ENCODE data around the gene GEMIN5.
A peak's percentile ranks its signal among the peaks of the same experiment; 100 is the strongest.
"Not testable (repeated sequence)": the region's sequence is repeated elsewhere in the genome, so short reads cannot be mapped to it uniquely, and the experiment has no call there.

The GEMIN5 gene

DNA sequence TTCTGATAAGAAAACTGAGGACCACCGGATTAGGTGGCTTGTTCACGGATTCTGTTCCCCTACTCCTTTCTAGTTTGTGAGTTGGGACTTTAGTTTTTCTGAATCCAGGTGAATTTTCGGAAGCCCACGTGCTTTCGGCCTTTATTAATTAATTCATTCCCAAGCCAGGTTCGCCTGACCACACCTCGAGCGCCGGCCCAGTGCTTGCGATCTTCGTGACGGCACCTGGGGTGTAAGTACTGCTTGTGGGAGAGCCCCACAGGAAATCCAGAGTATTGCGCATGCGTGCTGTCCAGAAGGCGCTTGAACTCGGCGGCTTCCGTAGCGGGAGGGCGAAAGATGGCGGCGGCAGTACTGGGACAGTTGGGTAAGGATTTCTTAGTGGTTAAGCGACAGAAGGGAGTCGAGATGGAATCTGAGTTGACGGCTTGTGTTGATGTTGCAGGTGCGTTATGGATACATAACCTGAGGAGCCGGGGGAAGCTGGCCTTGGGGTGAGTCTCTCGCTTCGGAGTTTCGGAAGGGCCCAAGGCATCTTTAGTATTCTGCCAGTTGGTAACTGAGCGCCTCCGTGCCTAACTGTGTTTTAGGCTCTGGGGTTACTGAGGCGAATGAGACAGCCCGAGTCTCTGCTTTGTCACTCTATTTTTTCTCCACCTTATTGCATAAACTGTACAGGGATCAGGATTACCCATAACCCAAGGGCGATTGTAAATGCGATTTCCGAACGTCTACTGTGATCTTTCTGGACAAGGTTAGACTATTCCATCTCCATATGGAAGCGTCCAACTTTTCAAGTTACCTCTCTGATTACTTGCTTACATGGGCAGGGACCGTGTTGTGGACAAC, 3.0 kb upstream of the GEMIN5 start, which contains the start of gene MRPL22:
TSS of gene MRPL22 (plus strand) at position 302 of the 849 bp plus-strand sequence. CDS start at position 340, 38 bp downstream.
- H3K9me2 ChIP-seq (replicated peaks; ENCODE audit: control insufficient read depth, low read length), result no peaks in the 10 kb centered on the region
- H3K4me3 ChIP-seq (ENCODE audit: low read length), result peak within 1 kb of the TSS; percentile 91
- H3F3A ChIP-seq (ENCODE audit: control insufficient read depth, insufficient read depth), result peaks cover 14% of the 10 kb centered on the region; the same call in 1 of the 2 replicates
- 0 out of 2 replicates have a peak, but pooled peaks cover under 1% of the 10 kb centered on the region for H4K20me1 ChIP-seq (ENCODE audit: control insufficient read depth, insufficient read depth, low read depth, low read length)
- H3K79me2 ChIP-seq (ENCODE audit: control insufficient read depth, low read length), result peaks cover 72% of the 10 kb centered on the region
- peaks cover 19% of the 10 kb centered on the region for H3K36me3 ChIP-seq (ENCODE audit: control insufficient read depth, low read length)
- H3K4me1 ChIP-seq (ENCODE audit: control insufficient read depth, low read length), result peaks cover 39% of the 10 kb centered on the region
- H3K27ac ChIP-seq (ENCODE audit: low read depth, low read length), result peak within 1 kb of the TSS; percentile 28
- TF ChIP-seq, protein P1, sequence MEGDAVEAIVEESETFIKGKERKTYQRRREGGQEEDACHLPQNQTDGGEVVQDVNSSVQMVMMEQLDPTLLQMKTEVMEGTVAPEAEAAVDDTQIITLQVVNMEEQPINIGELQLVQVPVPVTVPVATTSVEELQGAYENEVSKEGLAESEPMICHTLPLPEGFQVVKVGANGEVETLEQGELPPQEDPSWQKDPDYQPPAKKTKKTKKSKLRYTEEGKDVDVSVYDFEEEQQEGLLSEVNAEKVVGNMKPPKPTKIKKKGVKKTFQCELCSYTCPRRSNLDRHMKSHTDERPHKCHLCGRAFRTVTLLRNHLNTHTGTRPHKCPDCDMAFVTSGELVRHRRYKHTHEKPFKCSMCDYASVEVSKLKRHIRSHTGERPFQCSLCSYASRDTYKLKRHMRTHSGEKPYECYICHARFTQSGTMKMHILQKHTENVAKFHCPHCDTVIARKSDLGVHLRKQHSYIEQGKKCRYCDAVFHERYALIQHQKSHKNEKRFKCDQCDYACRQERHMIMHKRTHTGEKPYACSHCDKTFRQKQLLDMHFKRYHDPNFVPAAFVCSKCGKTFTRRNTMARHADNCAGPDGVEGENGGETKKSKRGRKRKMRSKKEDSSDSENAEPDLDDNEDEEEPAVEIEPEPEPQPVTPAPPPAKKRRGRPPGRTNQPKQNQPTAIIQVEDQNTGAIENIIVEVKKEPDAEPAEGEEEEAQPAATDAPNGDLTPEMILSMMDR (IDR thresholded peaks at IDR 0.05; ENCODE audit: low read depth, low read length, poor library complexity, severe bottlenecking), result no peak
- TF ChIP-seq EZH2phosphoT487 (IDR thresholded peaks at IDR 0.05; ENCODE audit: borderline replicate concordance, low read length), result no peak
- no peaks in the 10 kb centered on the region for H3K9me3 ChIP-seq (ENCODE audit: control insufficient read depth, insufficient read depth, low read length)
- peak within 1 kb of the TSS; percentile 87 for H3K4me2 ChIP-seq (ENCODE audit: low read length)
- H3K27me3 ChIP-seq (ENCODE audit: control insufficient read depth, low read length), result no peaks in the 10 kb centered on the region

DNA sequence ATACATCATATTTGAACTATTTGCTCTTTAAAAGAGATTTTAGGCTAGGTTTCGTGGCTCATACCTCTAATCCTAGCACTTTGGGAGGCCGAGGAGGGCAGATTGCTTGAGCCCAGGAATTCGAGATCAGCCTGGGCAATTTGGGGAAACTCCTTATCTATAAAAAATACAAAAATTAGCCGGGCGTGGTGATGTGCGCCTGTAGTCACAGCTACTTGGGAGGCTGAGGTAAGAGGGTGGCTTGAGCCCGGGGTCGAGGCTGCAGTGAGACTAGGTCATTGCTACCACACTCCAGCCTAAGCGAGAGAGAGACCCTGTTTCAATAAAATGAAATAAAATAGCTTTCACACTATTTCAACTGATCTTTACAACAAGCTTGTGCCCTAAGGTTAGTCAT, 2.4 kb upstream of the GEMIN5 start:
- Histone ChIP-seq H3K4me3 (ENCODE audit: low read length) (peak overlapping the region; percentile 91), H4K20me1 (ENCODE audit: control insufficient read depth, insufficient read depth, low read depth, low read length) (no peaks in the 10 kb centered on the region)
- no peak for TF ChIP-seq EZH2phosphoT487 (IDR thresholded peaks at IDR 0.05; ENCODE audit: borderline replicate concordance, low read length)
- TF ChIP-seq, protein P1 (IDR thresholded peaks at IDR 0.05; ENCODE audit: low read depth, low read length, poor library complexity, severe bottlenecking), result no peak

DNA sequence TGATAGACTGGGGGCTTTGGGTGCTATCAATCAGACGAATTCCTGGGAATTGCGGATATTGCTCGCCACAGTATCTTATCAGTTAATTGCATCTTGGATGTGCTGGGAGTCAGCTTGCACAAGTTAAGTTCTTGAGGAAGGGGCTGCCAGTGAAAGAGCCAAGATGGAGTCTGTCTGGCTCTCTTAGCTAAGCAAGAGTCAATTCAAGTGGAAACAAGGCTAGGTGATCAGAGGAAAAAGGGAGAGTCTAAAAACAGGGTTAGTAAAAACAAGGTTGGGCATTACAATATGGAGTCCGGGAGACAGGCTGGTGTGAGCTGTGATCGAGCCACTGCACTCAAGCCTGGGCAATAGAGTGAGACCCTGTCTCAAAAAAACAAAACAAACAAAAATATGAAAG, 1.4 kb upstream of the GEMIN5 start:
- not testable (repeated sequence) for H3K27ac ChIP-seq (ENCODE audit: low read depth, low read length); H3K9me2 ChIP-seq (replicated peaks; ENCODE audit: control insufficient read depth, low read length); H3K4me2 ChIP-seq (ENCODE audit: low read length); H3K9me3 ChIP-seq (ENCODE audit: control insufficient read depth, insufficient read depth, low read length); H4K20me1 ChIP-seq (ENCODE audit: control insufficient read depth, insufficient read depth, low read depth, low read length); H3K4me3 ChIP-seq (ENCODE audit: low read length); H3F3A ChIP-seq (ENCODE audit: control insufficient read depth, insufficient read depth); H3K27me3 ChIP-seq (ENCODE audit: control insufficient read depth, low read length)
- peaks cover 30% of the 10 kb centered on the region for H3K36me3 ChIP-seq (ENCODE audit: control insufficient read depth, low read length)
- H3K4me1 ChIP-seq (ENCODE audit: control insufficient read depth, low read length), result peaks cover 40% of the 10 kb centered on the region
- H3K79me2 ChIP-seq (ENCODE audit: control insufficient read depth, low read length), result peaks cover 72% of the 10 kb centered on the region

More for the DNA sequence above, 2.4 kb upstream of the GEMIN5 start:
- Histone ChIP-seq H3F3A (ENCODE audit: control insufficient read depth, insufficient read depth) (peaks cover 14% of the 10 kb centered on the region; the same call in 1 of the 2 replicates), H3K27ac (ENCODE audit: low read depth, low read length) (peak overlapping the region; percentile 28; the same call in 1 of the 2 replicates), H3K27me3 (ENCODE audit: control insufficient read depth, low read length) (no peaks in the 10 kb centered on the region), H3K79me2 (ENCODE audit: control insufficient read depth, low read length) (peaks cover 72% of the 10 kb centered on the region), H3K9me3 (ENCODE audit: control insufficient read depth, insufficient read depth, low read length) (no peaks in the 10 kb centered on the region), H3K4me2 (ENCODE audit: low read length) (peak overlapping the region; percentile 87), H3K9me2 (replicated peaks; ENCODE audit: control insufficient read depth, low read length) (no peaks in the 10 kb centered on the region), H3K4me1 (ENCODE audit: control insufficient read depth, low read length) (peaks cover 40% of the 10 kb centered on the region), H3K36me3 (ENCODE audit: control insufficient read depth, low read length) (peaks cover 25% of the 10 kb centered on the region)

DNA sequence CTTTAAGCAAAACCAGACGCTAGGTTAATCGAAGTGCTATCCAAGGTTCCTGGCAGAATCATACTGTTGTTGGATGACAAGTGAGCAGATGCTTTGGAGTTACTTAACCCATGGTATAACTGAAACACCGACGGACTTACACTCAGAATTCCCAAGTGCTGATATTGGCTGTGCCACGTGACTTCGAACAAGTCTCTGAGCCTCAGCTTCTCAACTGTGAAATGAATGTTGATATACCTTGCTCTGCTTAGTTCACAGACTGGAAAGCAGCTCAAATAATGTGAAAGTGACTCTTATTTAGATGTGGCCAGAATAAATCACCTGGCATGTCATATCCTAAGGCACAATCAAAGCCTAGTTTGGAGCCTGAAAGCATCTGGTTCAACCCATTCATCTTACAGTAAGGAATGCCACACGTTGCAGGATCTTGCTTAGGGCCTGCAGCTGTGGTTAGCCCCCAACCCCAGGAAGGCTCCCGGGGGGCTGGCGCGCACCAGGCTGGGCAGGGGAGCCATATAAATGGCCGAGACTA, 759 bp downstream of the GEMIN5 start:
- no peak overlapping the region for H3K27ac ChIP-seq (ENCODE audit: low read depth, low read length)

More for the DNA sequence above, 759 bp downstream of the GEMIN5 start:
- Histone ChIP-seq H3K9me3 (ENCODE audit: control insufficient read depth, insufficient read depth, low read length) (no peaks in the 10 kb centered on the region), H3K4me2 (ENCODE audit: low read length) (peak overlapping the region; percentile 85), H3K4me3 (ENCODE audit: low read length) (peak overlapping the region; percentile 87), H3K36me3 (ENCODE audit: control insufficient read depth, low read length) (peaks cover 34% of the 10 kb centered on the region), H3K9me2 (replicated peaks; ENCODE audit: control insufficient read depth, low read length) (no peaks in the 10 kb centered on the region), H3K4me1 (ENCODE audit: control insufficient read depth, low read length) (peaks cover 30% of the 10 kb centered on the region), H3K27me3 (ENCODE audit: control insufficient read depth, low read length) (no peaks in the 10 kb centered on the region), H4K20me1 (ENCODE audit: control insufficient read depth, insufficient read depth, low read depth, low read length) (no peaks in the 10 kb centered on the region), H3F3A (ENCODE audit: control insufficient read depth, insufficient read depth) (0 out of 2 replicates have a peak, but pooled peaks cover 6% of the 10 kb centered on the region), H3K79me2 (ENCODE audit: control insufficient read depth, low read length) (peaks cover 60% of the 10 kb centered on the region)
- TF ChIP-seq EZH2phosphoT487 (IDR thresholded peaks at IDR 0.05; ENCODE audit: borderline replicate concordance, low read length), result no peak
- TF ChIP-seq, protein P1 (IDR thresholded peaks at IDR 0.05; ENCODE audit: low read depth, low read length, poor library complexity, severe bottlenecking), result no peak
